ENCODE data around the gene SIM1.

SIM1 gene

GRCh38 chr6:100487638-100488037, 22.9 kb upstream of the SIM1 start:
- H3K4me3 Mint-ChIP-seq: no peak overlapping the region
- H3K4me1 Mint-ChIP-seq: no peaks in the 10 kb centered on the region
- no peaks in the 10 kb centered on the region for H3K36me3 Mint-ChIP-seq (ENCODE audit: insufficient read depth)
- peaks cover 44% of the 10 kb centered on the region for H3K27me3 Mint-ChIP-seq
- no peaks in the 10 kb centered on the region for H3K9me3 Mint-ChIP-seq
- no peak for ATAC-seq (replicated peaks; ENCODE audit: extremely low read depth, poor library complexity, severe bottlenecking)
- no peak overlapping the region for H3K27ac Mint-ChIP-seq (ENCODE audit: low read depth)
- DNase-seq (ENCODE audit: low spot score in 2 of 2): no peak

GRCh38 chr6:100485268-100485667, 20.5 kb upstream of the SIM1 start:
- no peak for DNase-seq (ENCODE audit: low spot score in 2 of 2)
- Mint-ChIP-seq H3K27me3 (peaks cover 24% of the 10 kb centered on the region), H3K4me3 (no peak overlapping the region), H3K4me1 (no peaks in the 10 kb centered on the region), H3K9me3 (no peaks in the 10 kb centered on the region), H3K36me3 (ENCODE audit: insufficient read depth) (no peaks in the 10 kb centered on the region), H3K27ac (ENCODE audit: low read depth) (no peak overlapping the region)
- ATAC-seq (replicated peaks; ENCODE audit: extremely low read depth, poor library complexity, severe bottlenecking): no peak

DNA sequence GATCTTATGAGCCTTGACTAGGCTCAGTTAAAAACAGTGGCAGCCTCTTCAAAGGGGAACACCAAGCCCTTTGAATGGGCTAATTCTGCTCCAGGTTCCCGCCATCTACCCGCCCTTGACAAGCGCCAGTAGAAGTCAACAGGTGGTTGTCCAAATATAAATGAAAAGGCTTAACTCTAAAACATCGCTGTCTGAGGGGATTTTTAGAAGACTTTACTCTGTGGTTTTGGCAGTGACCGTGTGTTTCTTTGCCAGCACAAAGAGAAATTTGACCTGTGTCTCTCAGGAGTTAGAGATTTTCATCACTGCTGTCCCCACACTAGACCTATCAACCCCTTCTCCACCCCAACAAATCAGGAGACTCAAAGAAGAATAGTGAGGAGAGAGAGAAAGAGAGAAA, 19.8 kb upstream of the SIM1 start:
- ATAC-seq (replicated peaks; ENCODE audit: extremely low read depth, poor library complexity, severe bottlenecking) (no peak), DNase-seq (ENCODE audit: low spot score in 2 of 2) (no peak)
- H3K27me3 Mint-ChIP-seq: peaks cover 19% of the 10 kb centered on the region
- H3K9me3 Mint-ChIP-seq: no peaks in the 10 kb centered on the region
- H3K36me3 Mint-ChIP-seq (ENCODE audit: insufficient read depth): no peaks in the 10 kb centered on the region
- no peak overlapping the region for H3K4me3 Mint-ChIP-seq
- no peak overlapping the region for H3K27ac Mint-ChIP-seq (ENCODE audit: low read depth)
- H3K4me1 Mint-ChIP-seq: no peaks in the 10 kb centered on the region

- peaks cover 1% of the 10 kb centered on the region for H3K27me3 Mint-ChIP-seq
- H3K27ac Mint-ChIP-seq (ENCODE audit: low read depth): no peak overlapping the region
- ATAC-seq (replicated peaks; ENCODE audit: extremely low read depth, poor library complexity, severe bottlenecking): no peak
- H3K4me1 Mint-ChIP-seq: no peaks in the 10 kb centered on the region
- H3K36me3 Mint-ChIP-seq (ENCODE audit: insufficient read depth): no peaks in the 10 kb centered on the region
- no peak overlapping the region for H3K4me3 Mint-ChIP-seq
- no peak for DNase-seq (ENCODE audit: low spot score in 2 of 2)
- H3K9me3 Mint-ChIP-seq: no peaks in the 10 kb centered on the region
Observed at GRCh38 chr6:100482698-100483097, 18.0 kb upstream of the SIM1 start.

GRCh38 chr6:100479179-100480035, 14.7 kb upstream of the SIM1 start:
- H3K4me1 Mint-ChIP-seq: no peaks in the 10 kb centered on the region
- ATAC-seq (replicated peaks; ENCODE audit: extremely low read depth, poor library complexity, severe bottlenecking): no peak
- H3K4me3 Mint-ChIP-seq: no peak overlapping the region

GRCh38 chr6:100475554-100476320, 11.0 kb upstream of the SIM1 start:
- ATAC-seq (replicated peaks; ENCODE audit: extremely low read depth, poor library complexity, severe bottlenecking) (no peak), DNase-seq (ENCODE audit: low spot score in 2 of 2) (no peak)
- Mint-ChIP-seq H3K27ac (ENCODE audit: low read depth) (no peak overlapping the region), H3K36me3 (ENCODE audit: insufficient read depth) (no peaks in the 10 kb centered on the region), H3K27me3 (peaks cover 32% of the 10 kb centered on the region), H3K4me1 (no peaks in the 10 kb centered on the region), H3K4me3 (no peak overlapping the region), H3K9me3 (no peaks in the 10 kb centered on the region)

More at GRCh38 chr6:100479179-100480035, 14.7 kb upstream of the SIM1 start:
- Mint-ChIP-seq H3K27me3 (peaks cover 8% of the 10 kb centered on the region), H3K9me3 (no peaks in the 10 kb centered on the region), H3K36me3 (ENCODE audit: insufficient read depth) (no peaks in the 10 kb centered on the region), H3K27ac (ENCODE audit: low read depth) (no peak overlapping the region)
- no peak for DNase-seq (ENCODE audit: low spot score in 2 of 2)

DNA sequence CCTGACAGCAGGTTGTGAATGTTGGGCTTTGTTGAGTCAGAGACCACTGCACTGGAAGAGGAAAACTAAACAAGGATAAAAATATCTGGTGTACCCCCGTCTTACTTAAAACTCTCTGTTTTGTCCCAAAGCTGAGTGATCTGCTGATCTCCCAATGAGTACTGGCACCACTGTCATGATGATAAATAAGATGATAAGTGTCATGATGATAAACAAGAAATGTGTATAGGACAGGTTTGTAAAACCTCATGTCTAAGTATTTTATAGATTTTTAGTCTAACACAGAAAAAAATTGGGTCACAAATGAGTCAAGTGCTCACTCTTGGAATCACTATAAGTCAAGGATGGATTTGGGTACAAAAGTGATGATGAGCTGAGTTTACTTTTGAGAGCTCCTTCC, 8.5 kb upstream of the SIM1 start:
- Mint-ChIP-seq H3K27ac (ENCODE audit: low read depth) (no peak overlapping the region), H3K36me3 (ENCODE audit: insufficient read depth) (no peaks in the 10 kb centered on the region), H3K27me3 (peaks cover 33% of the 10 kb centered on the region), H3K4me3 (no peak overlapping the region), H3K9me3 (no peaks in the 10 kb centered on the region), H3K4me1 (no peaks in the 10 kb centered on the region)
- no peak for DNase-seq (ENCODE audit: low spot score in 2 of 2)
- no peak for ATAC-seq (replicated peaks; ENCODE audit: extremely low read depth, poor library complexity, severe bottlenecking)

DNA sequence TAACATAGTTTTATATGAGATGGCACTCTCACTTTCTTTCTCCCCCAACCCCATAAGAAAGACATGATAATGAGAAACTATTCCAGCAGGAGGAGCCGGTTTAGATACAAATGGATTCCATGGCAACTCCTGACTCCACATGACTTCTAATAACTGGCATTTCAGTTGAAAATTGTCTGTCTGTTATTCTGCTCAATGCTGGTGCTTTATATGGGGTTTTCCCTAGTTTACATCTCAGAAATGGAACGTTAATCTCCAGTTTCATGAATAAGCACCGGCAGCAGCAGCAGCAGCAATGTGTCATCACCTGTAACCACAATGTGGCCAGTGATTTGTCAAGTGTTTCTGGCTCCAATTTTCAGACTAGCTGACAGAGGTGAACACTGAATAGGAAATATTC, 8.0 kb upstream of the SIM1 start:
- Mint-ChIP-seq H3K4me1 (no peaks in the 10 kb centered on the region), H3K27ac (ENCODE audit: low read depth) (no peak overlapping the region), H3K27me3 (peaks cover 33% of the 10 kb centered on the region), H3K4me3 (no peak overlapping the region), H3K9me3 (no peaks in the 10 kb centered on the region), H3K36me3 (ENCODE audit: insufficient read depth) (no peaks in the 10 kb centered on the region)
- DNase-seq (ENCODE audit: low spot score in 2 of 2): no peak
- no peak for ATAC-seq (replicated peaks; ENCODE audit: extremely low read depth, poor library complexity, severe bottlenecking)

- H3K27ac Mint-ChIP-seq (ENCODE audit: low read depth): no peak overlapping the region
- peaks cover 25% of the 10 kb centered on the region for H3K27me3 Mint-ChIP-seq
- H3K4me3 Mint-ChIP-seq: no peak overlapping the region
- peaks cover 14% of the 10 kb centered on the region for H3K4me1 Mint-ChIP-seq
- ATAC-seq (replicated peaks; ENCODE audit: extremely low read depth, poor library complexity, severe bottlenecking): no peak
- no peak for DNase-seq (ENCODE audit: low spot score in 2 of 2)
- no peaks in the 10 kb centered on the region for H3K9me3 Mint-ChIP-seq
- peaks cover 7% of the 10 kb centered on the region for H3K36me3 Mint-ChIP-seq (ENCODE audit: insufficient read depth)
Observed at GRCh38 chr6:100470422-100471120, 5.8 kb upstream of the SIM1 start.

DNA sequence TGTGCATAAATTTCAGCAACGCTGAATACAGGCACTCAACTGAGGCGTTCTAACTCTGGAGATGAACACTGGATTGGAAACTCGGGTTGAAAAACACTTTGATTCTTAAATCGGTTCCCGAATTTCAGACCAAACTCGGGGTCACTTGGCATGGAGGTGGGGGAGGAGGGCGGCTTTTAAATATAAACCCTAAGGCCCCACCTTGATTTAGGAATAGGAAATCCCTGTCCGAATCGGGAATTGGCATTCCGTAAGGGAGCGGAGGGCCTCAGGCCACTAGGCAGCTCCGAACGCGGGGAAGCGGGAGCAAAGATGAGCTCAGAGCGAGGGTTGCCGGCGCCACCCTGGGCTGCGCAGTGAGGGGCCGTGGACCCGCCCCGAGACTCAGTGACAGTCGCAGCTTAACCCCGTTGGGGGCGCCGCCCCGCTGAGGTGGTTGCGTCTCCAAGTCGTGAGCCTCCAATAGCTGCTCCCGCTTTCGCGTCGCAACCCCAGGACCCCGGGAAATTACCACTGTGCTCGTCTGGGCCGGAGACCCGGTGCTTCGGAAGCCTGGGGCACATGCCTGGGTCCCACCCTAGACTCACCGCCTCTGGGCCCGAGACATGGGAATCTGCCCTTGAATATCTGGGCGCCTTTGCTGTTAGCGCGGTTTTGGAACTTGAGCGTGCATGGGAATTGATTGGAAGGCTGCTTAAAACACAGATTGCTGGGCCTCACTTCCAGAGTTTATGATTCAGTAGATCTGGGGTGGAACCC, 4.6 kb upstream of the SIM1 start:
- no peak for ATAC-seq (replicated peaks; ENCODE audit: extremely low read depth, poor library complexity, severe bottlenecking)
- no peak overlapping the region for H3K4me3 Mint-ChIP-seq
- DNase-seq (ENCODE audit: low spot score in 2 of 2): no peak
- no peaks in the 10 kb centered on the region for H3K9me3 Mint-ChIP-seq
- H3K27me3 Mint-ChIP-seq: peaks cover 25% of the 10 kb centered on the region
- H3K27ac Mint-ChIP-seq (ENCODE audit: low read depth): no peak overlapping the region
- peaks cover 14% of the 10 kb centered on the region for H3K4me1 Mint-ChIP-seq
- peaks cover 7% of the 10 kb centered on the region for H3K36me3 Mint-ChIP-seq (ENCODE audit: insufficient read depth)

DNA sequence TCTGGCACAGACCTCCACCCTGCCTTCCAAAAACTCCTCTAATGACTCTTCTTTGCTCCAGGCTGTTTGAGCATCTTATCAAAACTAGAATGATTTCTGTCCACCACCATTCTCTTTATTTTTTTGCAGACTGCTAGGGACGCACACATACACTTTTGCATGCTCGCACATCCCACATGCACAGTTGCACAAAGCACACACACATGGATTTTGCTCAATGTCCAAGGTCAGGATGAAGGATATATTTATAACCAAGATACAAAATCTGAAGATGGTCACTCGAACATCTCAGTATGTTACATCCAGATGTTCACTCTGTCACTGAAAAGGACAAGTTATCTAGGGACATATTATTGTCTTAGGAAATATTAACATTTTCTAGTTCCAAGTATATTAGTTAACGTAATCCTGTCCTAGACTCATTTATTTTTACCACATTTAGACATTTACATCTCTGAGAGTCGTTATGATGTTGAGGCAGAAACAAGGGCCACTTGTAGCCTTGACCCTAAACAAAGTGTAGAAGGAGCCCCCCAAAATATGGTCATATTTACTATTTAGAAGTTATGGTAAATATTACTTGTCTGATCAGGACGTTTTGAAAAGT, 3.4 kb upstream of the SIM1 start:
- H3K27ac Mint-ChIP-seq (ENCODE audit: low read depth): no peak overlapping the region
- no peak for DNase-seq (ENCODE audit: low spot score in 2 of 2)
- H3K9me3 Mint-ChIP-seq: no peaks in the 10 kb centered on the region
- peaks cover 15% of the 10 kb centered on the region for H3K27me3 Mint-ChIP-seq
- peaks cover 14% of the 10 kb centered on the region for H3K4me1 Mint-ChIP-seq
- ATAC-seq (replicated peaks; ENCODE audit: extremely low read depth, poor library complexity, severe bottlenecking): no peak
- peaks cover 10% of the 10 kb centered on the region for H3K36me3 Mint-ChIP-seq (ENCODE audit: insufficient read depth)
- H3K4me3 Mint-ChIP-seq: no peak overlapping the region
